Stimulated activated naive CD4-positive, alpha-beta T cell (primary cell): ENCODE results near the gene SMIM36.
"Not testable (repeated sequence)": the region's sequence is repeated elsewhere in the genome, so short reads cannot be mapped to it uniquely, and the experiment has no call there.

ENCODE experiments used
- DNase-seq, 6 experiments: peaks; one replicate each; lab custom pipeline; 2025; lab: John Stamatoyannopoulos, UW

SMIM36 gene

GRCh38 chr17:55501626-55502025, 9.6 kb downstream of the SMIM36 start:
- DNase-seq, result not testable (repeated sequence)

- DNase-seq, result no peak
These were observed 11.1 kb downstream of the SMIM36 start for GRCh38 chr17:55500103-55500502.

- no peak for DNase-seq
These were observed 15.0 kb downstream of the SMIM36 start for GRCh38 chr17:55496094-55496881.

GRCh38 chr17:55495239-55495638, 16.0 kb downstream of the SMIM36 start:
- no peak for DNase-seq

GRCh38 chr17:55492781-55493341, 18.4 kb downstream of the SMIM36 start:
- DNase-seq, result no peak

- no peak for DNase-seq
These were observed 20.9 kb downstream of the SMIM36 start for GRCh38 chr17:55490376-55490775.

- DNase-seq, result no peak
These were observed 23.4 kb downstream of the SMIM36 start for GRCh38 chr17:55487695-55488432.

GRCh38 chr17:55484575-55484974, 26.7 kb downstream of the SMIM36 start:
- no peak for DNase-seq

GRCh38 chr17:55482591-55483389, 28.5 kb downstream of the SMIM36 start:
- no peak for DNase-seq

- no peak for DNase-seq
These were observed 30.5 kb downstream of the SMIM36 start for GRCh38 chr17:55480631-55481315.

GRCh38 chr17:55479903-55480302, 31.3 kb downstream of the SMIM36 start:
- no peak for DNase-seq

- no peak for DNase-seq
These were observed 32.3 kb downstream of the SMIM36 start for GRCh38 chr17:55478971-55479370.

GRCh38 chr17:55466671-55467070, 44.6 kb downstream of the SMIM36 start:
- DNase-seq, result no peak

- DNase-seq, result not testable (repeated sequence)
These were observed 45.5 kb downstream of the SMIM36 start for GRCh38 chr17:55465771-55466170.

- no peak for DNase-seq
These were observed 47.7 kb downstream of the SMIM36 start for GRCh38 chr17:55463600-55463999.

- no peak for DNase-seq
These were observed 48.5 kb downstream of the SMIM36 start for GRCh38 chr17:55462711-55463110.

GRCh38 chr17:55462234-55462633, 49.0 kb downstream of the SMIM36 start:
- no peak for DNase-seq

- no peak for DNase-seq
These were observed 52.3 kb downstream of the SMIM36 start for GRCh38 chr17:55458978-55459377.

- no peak for DNase-seq
These were observed 52.9 kb downstream of the SMIM36 start for GRCh38 chr17:55458287-55458900.

- DNase-seq, result no peak
These were observed 54.7 kb downstream of the SMIM36 start for GRCh38 chr17:55456307-55457240.
